Epithelial cell of prostate (primary cell): Measurements from ENCODE around the gene IL11.

Experiments used
- DNase-seq: peaks from one replicate; pipeline ENCODE4 v3.0.0-alpha.2; 2011; ENCODE audit warnings: low read depth, low spot score
- H3K27ac ChIP-seq: fragments of 450-650 bp; 2 replicates; pipeline ENCODE4 v1.5.1; 2017; ENCODE audit warnings: mild to moderate bottlenecking

IL11 gene

GRCh38 chr19:55353803-55354697 is 16.2 kb downstream of the IL11 start:
- H3K27ac ChIP-seq = peak overlapping the region; percentile 39
- DNase-seq = no peak

- no peak for DNase-seq
- H3K27ac ChIP-seq = peak overlapping the region; percentile 39
These were observed 16.9 kb downstream of the IL11 start for GRCh38 chr19:55353356-55353802.

GRCh38 chr19:55352549-55353145 is 17.6 kb downstream of the IL11 start:
- DNase-seq = no peak
- H3K27ac ChIP-seq = peak overlapping the region; percentile 49

- DNase-seq = no peak
- peak overlapping the region; percentile 49 for H3K27ac ChIP-seq
These were observed 18.2 kb downstream of the IL11 start for GRCh38 chr19:55352040-55352439.

GRCh38 chr19:55350620-55351315 is 19.5 kb downstream of the IL11 start:
- H3K27ac ChIP-seq = no peak overlapping the region
- DNase-seq = no peak

- no peak overlapping the region for H3K27ac ChIP-seq
- DNase-seq = no peak
These were observed 21.8 kb downstream of the IL11 start for GRCh38 chr19:55348317-55349034.

GRCh38 chr19:55347442-55348009 is 22.7 kb downstream of the IL11 start:
- no peak for DNase-seq
- no peak overlapping the region for H3K27ac ChIP-seq

- DNase-seq = no peak
- no peak overlapping the region for H3K27ac ChIP-seq
These were observed 23.4 kb downstream of the IL11 start for GRCh38 chr19:55346725-55347441.

GRCh38 chr19:55345818-55346724 is 24.2 kb downstream of the IL11 start:
- H3K27ac ChIP-seq = no peak overlapping the region
- no peak for DNase-seq

GRCh38 chr19:55345101-55345817 is 25.0 kb downstream of the IL11 start:
- H3K27ac ChIP-seq = peak overlapping the region; percentile 26
- no peak for DNase-seq

GRCh38 chr19:55344444-55344843 is 25.8 kb downstream of the IL11 start:
- no peak for DNase-seq

GRCh38 chr19:55341595-55342531 is 28.4 kb downstream of the IL11 start:
- no peak overlapping the region for H3K27ac ChIP-seq
- no peak for DNase-seq

More at GRCh38 chr19:55344444-55344843, 25.8 kb downstream of the IL11 start:
- peak overlapping the region; percentile 26 for H3K27ac ChIP-seq

GRCh38 chr19:55341171-55341588 is 29.1 kb downstream of the IL11 start:
- no peak for DNase-seq
- peak overlapping the region; percentile 100 for H3K27ac ChIP-seq

GRCh38 chr19:55340784-55341147 is 29.5 kb downstream of the IL11 start:
- peak overlapping the region; percentile 100 for H3K27ac ChIP-seq
- no peak for DNase-seq

- H3K27ac ChIP-seq = peak overlapping the region; percentile 100
- DNase-seq = no peak
These were observed 30.1 kb downstream of the IL11 start for GRCh38 chr19:55339889-55340783.
